GM23338 (cell line): ENCODE measurements around the gene GLIPR1.

Source experiments
- CREB1 ChIP-seq: fragments of 250-450 bp; sonication (Bioruptor Pico); IDR thresholded peaks from 2 replicates; pipeline ENCODE4 v1.5.0; 2020; ENCODE audit warnings: low read depth, mild to moderate bottlenecking, moderate library complexity
- CTCF ChIP-seq, 2 experiments: fragments of 200-600 bp in 1 of 2; sonication (generic) in 1 of 2; conservative IDR thresholded peaks; 2 replicates each; pipeline versions ENCODE4 v1.5.1 to v1.6.1; 2016 to 2017; ENCODE audit warnings: antibody characterized with exemption in 2 of 2, low read depth in 2 of 2, mild to moderate bottlenecking in 2 of 2, moderate library complexity in 1 of 2
- EZH2 ChIP-seq: fragments of 200-600 bp; sonication (generic); IDR thresholded peaks from one replicate; pipeline ENCODE4 v1.8.0; 2017; ENCODE audit warnings: antibody characterized with exemption, mild to moderate bottlenecking, low read depth; ENCODE audit not compliant: unreplicated experiment
- EZH2phosphoT487 ChIP-seq: fragments of 200-600 bp; sonication (generic); IDR thresholded peaks from one replicate; pipeline ENCODE4 v1.8.1; 2018; ENCODE audit warnings: antibody characterized with exemption; ENCODE audit not compliant: unreplicated experiment
- JUNB ChIP-seq: IDR thresholded peaks from one replicate; pipeline ENCODE4 v1.6.1; 2016; ENCODE audit warnings: antibody characterized with exemption; ENCODE audit not compliant: unreplicated experiment
- NANOG ChIP-seq: IDR thresholded peaks from 2 replicates; pipeline ENCODE4 v1.6.1; 2016; ENCODE audit warnings: antibody characterized with exemption, borderline replicate concordance
- POLR2AphosphoS5 ChIP-seq: IDR thresholded peaks from 2 replicates; pipeline ENCODE4 v1.6.1; 2016; ENCODE audit warnings: antibody characterized with exemption, low read depth
- STAT1 ChIP-seq: IDR thresholded peaks from one replicate; pipeline ENCODE4 v1.6.1; 2016; ENCODE audit warnings: antibody characterized with exemption; ENCODE audit not compliant: unreplicated experiment
- ZNF331 ChIP-seq: fragments of 250-450 bp; sonication (Bioruptor Pico); IDR thresholded peaks from 2 replicates; pipeline ENCODE4 v1.5.0; 2020; ENCODE audit warnings: low read depth, mild to moderate bottlenecking, moderate library complexity
- TF ChIP-seq, protein P1 (sequence below): IDR thresholded peaks from one replicate; pipeline ENCODE4 v1.6.1; 2018; ENCODE audit warnings: antibody characterized with exemption; ENCODE audit not compliant: unreplicated experiment

GRCh38 chr12:75437564-75437963 is 43.0 kb upstream of the GLIPR1 start:
- TF ChIP-seq EZH2phosphoT487: no peak
- TF ChIP-seq CTCF (conservative IDR thresholded peaks at IDR 0.05; ENCODE audit: low read depth in 2 of 2): peak in 1 of 2 experiments; percentile 21; a peak in 1 of 4 replicates
- no peak for TF ChIP-seq POLR2AphosphoS5
- TF ChIP-seq, protein P1, sequence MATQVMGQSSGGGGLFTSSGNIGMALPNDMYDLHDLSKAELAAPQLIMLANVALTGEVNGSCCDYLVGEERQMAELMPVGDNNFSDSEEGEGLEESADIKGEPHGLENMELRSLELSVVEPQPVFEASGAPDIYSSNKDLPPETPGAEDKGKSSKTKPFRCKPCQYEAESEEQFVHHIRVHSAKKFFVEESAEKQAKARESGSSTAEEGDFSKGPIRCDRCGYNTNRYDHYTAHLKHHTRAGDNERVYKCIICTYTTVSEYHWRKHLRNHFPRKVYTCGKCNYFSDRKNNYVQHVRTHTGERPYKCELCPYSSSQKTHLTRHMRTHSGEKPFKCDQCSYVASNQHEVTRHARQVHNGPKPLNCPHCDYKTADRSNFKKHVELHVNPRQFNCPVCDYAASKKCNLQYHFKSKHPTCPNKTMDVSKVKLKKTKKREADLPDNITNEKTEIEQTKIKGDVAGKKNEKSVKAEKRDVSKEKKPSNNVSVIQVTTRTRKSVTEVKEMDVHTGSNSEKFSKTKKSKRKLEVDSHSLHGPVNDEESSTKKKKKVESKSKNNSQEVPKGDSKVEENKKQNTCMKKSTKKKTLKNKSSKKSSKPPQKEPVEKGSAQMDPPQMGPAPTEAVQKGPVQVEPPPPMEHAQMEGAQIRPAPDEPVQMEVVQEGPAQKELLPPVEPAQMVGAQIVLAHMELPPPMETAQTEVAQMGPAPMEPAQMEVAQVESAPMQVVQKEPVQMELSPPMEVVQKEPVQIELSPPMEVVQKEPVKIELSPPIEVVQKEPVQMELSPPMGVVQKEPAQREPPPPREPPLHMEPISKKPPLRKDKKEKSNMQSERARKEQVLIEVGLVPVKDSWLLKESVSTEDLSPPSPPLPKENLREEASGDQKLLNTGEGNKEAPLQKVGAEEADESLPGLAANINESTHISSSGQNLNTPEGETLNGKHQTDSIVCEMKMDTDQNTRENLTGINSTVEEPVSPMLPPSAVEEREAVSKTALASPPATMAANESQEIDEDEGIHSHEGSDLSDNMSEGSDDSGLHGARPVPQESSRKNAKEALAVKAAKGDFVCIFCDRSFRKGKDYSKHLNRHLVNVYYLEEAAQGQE: no peak
- no peak for TF ChIP-seq EZH2
- TF ChIP-seq CREB1 (CRISPR knock-in tag): no peak
- no peak for TF ChIP-seq JUNB
- TF ChIP-seq STAT1: no peak
- no peak for TF ChIP-seq NANOG
- TF ChIP-seq ZNF331 (CRISPR knock-in tag): no peak
